Gastroesophageal sphincter (tissue), 4 donors: ENCODE data around the gene CEACAM5. TPM values are rescaled to one million over a fixed set of nuclear protein-coding genes. Genes with fewer than 3 reads are reported as not detected.
"Not testable (repeated sequence)": the region's sequence is repeated elsewhere in the genome, so short reads cannot be mapped to it uniquely, and the experiment has no call there.

Experiments used
- ATAC-seq: fragments of 150-250 bp; one replicate; pipeline ENCODE4 v1.9.1; 2016; ENCODE audit warnings: mild to moderate bottlenecking, moderate library complexity
- H3K27ac ChIP-seq, 4 donors: fragments of 200-600 bp; sonication (generic) in 3 of 4; 1 replicate in 3 of 4; 2 replicates in 1 of 4; pipeline ENCODE4 v1.5.1; 2016 to 2019
- H3K27me3 ChIP-seq: fragments of 200-600 bp; sonication (generic); one replicate; pipeline ENCODE4 v1.5.1; 2019
- H3K36me3 ChIP-seq, 2 donors: fragments of 200-600 bp; sonication (generic); one replicate each; pipeline ENCODE4 v1.5.1; 2019; ENCODE audit warnings: control low read depth in 1 of 2
- H3K4me1 ChIP-seq, 3 donors: fragments of 200-600 bp; sonication (generic); 1 replicate in 2 of 3; 2 replicates in 1 of 3; pipeline ENCODE4 v1.5.1; 2016 to 2019; ENCODE audit warnings: control low read depth in 2 of 3
- H3K4me3 ChIP-seq, 2 donors: fragments of 200-600 bp; sonication (generic); one replicate each; pipeline ENCODE4 v1.5.1; 2019; ENCODE audit warnings: mild to moderate bottlenecking in 1 of 2, moderate library complexity in 1 of 2
- H3K9me3 ChIP-seq, 3 donors: fragments of 200-600 bp; sonication (generic); one replicate each; pipeline ENCODE4 v1.5.1; 2017 to 2019; ENCODE audit warnings: control low read depth in 2 of 3
- CTCF ChIP-seq, 4 experiments: fragments of 200-600 bp in 2 of 4; fragments of 450-650 bp in 2 of 4; sonication (generic) in 1 of 4; IDR thresholded peaks; one replicate each; pipeline ENCODE4 v1.5.1; 2017 to 2019; ENCODE audit warnings: antibody characterized with exemption in 4 of 4, mild to moderate bottlenecking in 2 of 4, moderate library complexity in 2 of 4
- EP300 ChIP-seq: sonication (generic); formaldehyde crosslinking; IDR thresholded peaks from one replicate; pipeline ENCODE4 v1.6.1; 2017; ENCODE audit warnings: antibody characterized with exemption, mild to moderate bottlenecking
- POLR2A ChIP-seq, 2 donors: fragments of 450-650 bp; IDR thresholded peaks; one replicate each; pipeline ENCODE4 v1.6.1; 2017; ENCODE audit warnings: antibody characterized with exemption in 2 of 2, mild to moderate bottlenecking in 2 of 2, moderate library complexity in 1 of 2
- POLR2AphosphoS5 ChIP-seq: sonication (generic); formaldehyde crosslinking; IDR thresholded peaks from one replicate; pipeline ENCODE4 v1.6.1; 2017; ENCODE audit warnings: antibody characterized with exemption
- WGBS, 2 donors: methylation state at CpG; one replicate each; pipeline ENCODE4 v1.1.5; 2018; ENCODE audit warnings: low coverage in 1 of 2; 5-methylcytosine and 5-hydroxymethylcytosine counted together
- total RNA-seq, 4 donors: library from RNA; depleted of rRNA; stranded (reverse); fragments of >200 nt; gene quantifications; one replicate each; pipeline ENCODE4 v1.1.0, GENCODE V29; 2016

The CEACAM5 gene
- total RNA-seq, 4 donors from 2014 or later = 0.31 to 13.9 (median 0.31) TPM; not detected in 1

GRCh38 chr19:41758846-41759245 is 50.4 kb downstream of the CEACAM5 start:
- ATAC-seq = no peak
- Histone ChIP-seq H3K27me3 (peaks cover 36% of the 10 kb centered on the region), H3K4me1 (no peaks in the 10 kb centered on the region), H3K27ac (no peak overlapping the region), H3K36me3 (no peaks in the 10 kb centered on the region), H3K9me3 (no peaks in the 10 kb centered on the region), H3K4me3 (no peak overlapping the region)
- TF ChIP-seq POLR2AphosphoS5 = no peak
- no peak for TF ChIP-seq CTCF (IDR thresholded peaks at IDR 0.05)
- no peak for TF ChIP-seq EP300
- TF ChIP-seq POLR2A (IDR thresholded peaks at IDR 0.05) = no peak
- WGBS, 2 donors = 63 to 75% methylated on average over 4 of the region's 9 CpGs

- Histone ChIP-seq H3K36me3 (no peaks in the 10 kb centered on the region), H3K27ac (no peak overlapping the region), H3K4me3 (no peak overlapping the region), H3K9me3 (no peaks in the 10 kb centered on the region), H3K27me3 (peaks cover 34% of the 10 kb centered on the region), H3K4me1 (no peaks in the 10 kb centered on the region)
- no peak for ATAC-seq
- 63% methylated on average over 2 of the region's 2 CpGs; no CpG with 5 or more reads in 1 of the 2 donors for WGBS, 2 donors
- TF ChIP-seq EP300 (no peak), POLR2AphosphoS5 (no peak)
These were observed 58.7 kb downstream of the CEACAM5 start for GRCh38 chr19:41767115-41767514.

DNA sequence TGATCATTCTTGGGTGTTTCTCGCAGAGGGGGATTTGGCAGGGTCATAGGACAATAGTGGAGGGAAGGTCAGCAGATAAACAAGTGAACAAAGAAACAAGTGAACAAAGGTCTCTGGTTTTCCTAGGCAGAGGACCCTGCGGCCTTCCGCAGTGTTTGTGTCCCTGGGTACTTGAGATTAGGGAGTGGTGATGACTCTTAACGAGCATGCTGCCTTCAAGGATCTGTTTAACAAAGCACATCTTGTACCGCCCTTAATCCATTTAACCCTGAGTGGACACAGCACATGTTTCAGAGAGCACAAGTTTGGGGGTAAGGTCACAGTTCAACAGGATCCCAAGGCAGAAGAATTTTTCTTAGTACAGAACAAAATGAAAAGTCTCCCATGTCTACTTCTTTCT is 59.7 kb downstream of the CEACAM5 start:
- H3K27me3 ChIP-seq = peaks cover 34% of the 10 kb centered on the region
- H3K36me3 ChIP-seq, ATAC-seq, H3K9me3 ChIP-seq, H3K4me3 ChIP-seq, H3K4me1 ChIP-seq, H3K27ac ChIP-seq: not testable (repeated sequence)
- WGBS, 2 donors = 71% methylated on average over 1 of the region's 5 CpGs; no CpG with 5 or more reads in 1 of the 2 donors

DNA sequence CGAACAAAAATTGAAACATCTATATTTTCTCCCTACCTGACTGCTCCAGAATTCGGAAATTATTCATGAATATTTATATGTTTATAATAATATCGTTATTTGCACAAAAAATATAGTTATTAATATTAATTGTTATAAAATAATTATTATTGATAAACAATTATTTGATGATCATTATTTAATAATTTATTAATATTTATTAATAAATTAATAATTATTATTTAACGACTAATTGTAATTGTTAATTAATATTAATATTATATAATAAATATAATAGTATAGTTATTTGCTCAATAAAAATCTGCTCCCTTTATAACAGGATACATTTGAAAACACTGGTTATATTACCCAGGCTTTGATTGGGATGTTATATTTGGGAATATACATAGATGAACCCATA is 61.2 kb downstream of the CEACAM5 start:
- Histone ChIP-seq H3K27ac (no peak overlapping the region), H3K36me3 (no peaks in the 10 kb centered on the region), H3K9me3 (no peaks in the 10 kb centered on the region), H3K4me3 (no peak overlapping the region), H3K4me1 (no peaks in the 10 kb centered on the region), H3K27me3 (peaks cover 42% of the 10 kb centered on the region)
- no peak for ATAC-seq
- 93 to 95% methylated on average over 4 of the region's 4 CpGs for WGBS, 2 donors
- TF ChIP-seq POLR2A (IDR thresholded peaks at IDR 0.05) (no peak), CTCF (IDR thresholded peaks at IDR 0.05) (no peak), POLR2AphosphoS5 (no peak), EP300 (no peak)

- H3K36me3 ChIP-seq = no peaks in the 10 kb centered on the region
- no peak overlapping the region for H3K4me3 ChIP-seq
- no peak overlapping the region for H3K27ac ChIP-seq
- no peaks in the 10 kb centered on the region for H3K9me3 ChIP-seq
- WGBS, 2 donors = 82% methylated on average over 2 of the region's 2 CpGs; no CpG with 5 or more reads in 1 of the 2 donors
- H3K4me1 ChIP-seq = no peaks in the 10 kb centered on the region
- no peak for ATAC-seq
- TF ChIP-seq POLR2A (IDR thresholded peaks at IDR 0.05) = no peak
- H3K27me3 ChIP-seq = peaks cover 37% of the 10 kb centered on the region
These were observed 63.0 kb downstream of the CEACAM5 start for GRCh38 chr19:41771410-41771809.

DNA sequence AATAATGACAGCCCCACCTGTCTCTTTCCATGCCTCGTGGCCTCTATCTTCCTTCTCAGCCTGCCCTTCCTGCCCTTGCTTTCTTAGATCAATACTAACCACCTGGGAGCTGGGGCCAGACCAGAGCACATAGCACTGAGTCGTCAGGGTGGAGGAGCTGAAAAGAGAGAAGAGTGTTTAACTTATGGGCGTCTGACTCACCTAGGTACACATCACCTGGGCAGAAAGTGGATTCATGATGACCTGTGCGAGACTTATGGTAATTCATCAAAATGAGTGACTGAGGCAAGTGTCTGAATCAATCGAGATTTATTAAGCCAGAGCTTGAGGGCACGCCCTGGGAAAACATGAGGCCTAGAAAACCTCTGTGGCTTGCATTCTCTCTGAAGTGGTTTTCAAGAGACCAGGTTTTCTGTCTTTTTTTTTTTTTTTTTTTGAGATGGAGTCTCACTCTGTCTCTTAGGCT is 66.1 kb downstream of the CEACAM5 start:
- Histone ChIP-seq H3K4me1 (no peaks in the 10 kb centered on the region), H3K4me3 (no peak overlapping the region), H3K27me3 (peaks cover 50% of the 10 kb centered on the region), H3K27ac (no peak overlapping the region), H3K36me3 (no peaks in the 10 kb centered on the region), H3K9me3 (no peaks in the 10 kb centered on the region)
- no peak for ATAC-seq
- WGBS, 2 donors = 53 to 58% methylated on average over 4 to 6 of the region's 6 CpGs
- TF ChIP-seq EP300 (no peak), CTCF (IDR thresholded peaks at IDR 0.05) (no peak), POLR2A (IDR thresholded peaks at IDR 0.05) (no peak), POLR2AphosphoS5 (no peak)
